HFFc6 (cell line): ENCODE measurements around the gene UNC45A. TPM values are rescaled to one million over a fixed set of nuclear protein-coding genes. Genes with fewer than 3 reads are reported as not detected.

Source experiments
- DNase-seq: peaks from one replicate; pipeline ENCODE4 v3.0.0-alpha.2; 2018
- H3K27ac Mint-ChIP-seq: 2 replicates; pipeline ENCODE4 v1.8.0; 2020; ENCODE audit warnings: mild to moderate bottlenecking, mixed read lengths
- H3K27me3 Mint-ChIP-seq: 2 replicates; pipeline ENCODE4 v1.8.0; 2021; ENCODE audit warnings: mild to moderate bottlenecking, moderate library complexity, mixed read lengths; ENCODE audit not compliant: insufficient read depth
- H3K36me3 Mint-ChIP-seq: 2 replicates; pipeline ENCODE4 v1.8.0; 2021; ENCODE audit warnings: low read depth, mixed read lengths
- H3K4me1 Mint-ChIP-seq: 2 replicates; pipeline ENCODE4 v1.8.0; 2020; ENCODE audit warnings: low read depth, mixed read lengths
- H3K4me3 Mint-ChIP-seq: 2 replicates; pipeline ENCODE4 v1.8.0; 2020; ENCODE audit warnings: mild to moderate bottlenecking, moderate library complexity, mixed read lengths
- H3K9me3 Mint-ChIP-seq: 2 replicates; pipeline ENCODE4 v1.8.0; 2020; ENCODE audit warnings: mild to moderate bottlenecking, mixed read lengths
- CTCF ChIP-seq: fragments of 200-600 bp; sonication (generic); IDR thresholded peaks from 2 replicates; pipeline ENCODE4 v1.5.0; 2021; ENCODE audit warnings: antibody characterized with exemption, mild to moderate bottlenecking
- total RNA-seq, 6 experiments: library from RNA; stranded (reverse); fragmentation: NEBNext Ultra II Directional; extraction: Animal tissue kit (Norgen Biotek cat#: 25700); gene quantifications; 2 replicates in 1 of 6; 3 replicates in 5 of 6; pipeline ENCODE4 v1.2.3, GENCODE V29; 2021

The UNC45A gene
- total RNA-seq, 6 experiments from 2014 or later = 65.3 to 77.5 (median 72.1) TPM

DNA sequence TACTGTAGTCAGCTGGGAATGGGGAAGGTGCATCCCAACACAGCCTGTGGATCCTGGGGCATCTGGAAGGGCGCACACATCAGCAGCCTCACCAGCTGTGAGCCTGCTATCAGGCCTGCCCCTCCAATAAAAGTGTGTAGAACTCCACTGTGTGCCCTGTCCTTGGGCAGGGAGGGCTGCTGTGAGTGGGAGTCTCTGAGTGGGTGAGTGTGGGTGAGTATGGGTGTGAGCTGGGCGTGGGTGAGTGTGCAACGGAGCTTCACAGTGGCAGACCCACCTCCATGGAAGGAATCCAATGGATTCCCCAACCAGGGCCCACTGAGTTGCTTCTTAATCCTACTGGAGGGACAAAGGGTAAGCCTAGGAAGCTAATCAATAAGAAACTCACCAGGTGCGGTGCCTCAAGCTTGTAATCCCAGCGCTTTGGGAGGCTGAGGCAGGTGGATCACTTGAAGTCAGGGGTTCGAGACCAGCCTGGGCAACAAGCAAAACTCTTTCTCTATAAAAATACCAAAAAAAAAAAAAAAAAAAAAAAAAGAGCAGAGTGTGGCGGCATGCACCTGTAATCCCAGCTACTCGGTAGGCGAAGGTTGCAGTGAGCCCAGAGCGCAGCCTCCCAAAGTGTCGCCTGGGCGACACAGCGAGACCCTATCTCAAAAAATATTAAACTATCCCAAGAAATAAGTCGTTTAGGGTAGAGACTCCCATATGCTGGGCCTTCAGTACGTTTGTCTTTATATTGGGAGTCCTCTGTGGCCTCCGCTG is 19.0 kb downstream of the UNC45A start:
- Mint-ChIP-seq H3K4me1 (peaks cover 26% of the 10 kb centered on the region), H3K9me3 (no peaks in the 10 kb centered on the region), H3K36me3 (peaks cover 22% of the 10 kb centered on the region), H3K4me3 (no peak overlapping the region), H3K27me3 (peaks cover 9% of the 10 kb centered on the region), H3K27ac (peak overlapping the region; percentile 96)
- no peak for DNase-seq
- TF ChIP-seq CTCF = no peak

DNA sequence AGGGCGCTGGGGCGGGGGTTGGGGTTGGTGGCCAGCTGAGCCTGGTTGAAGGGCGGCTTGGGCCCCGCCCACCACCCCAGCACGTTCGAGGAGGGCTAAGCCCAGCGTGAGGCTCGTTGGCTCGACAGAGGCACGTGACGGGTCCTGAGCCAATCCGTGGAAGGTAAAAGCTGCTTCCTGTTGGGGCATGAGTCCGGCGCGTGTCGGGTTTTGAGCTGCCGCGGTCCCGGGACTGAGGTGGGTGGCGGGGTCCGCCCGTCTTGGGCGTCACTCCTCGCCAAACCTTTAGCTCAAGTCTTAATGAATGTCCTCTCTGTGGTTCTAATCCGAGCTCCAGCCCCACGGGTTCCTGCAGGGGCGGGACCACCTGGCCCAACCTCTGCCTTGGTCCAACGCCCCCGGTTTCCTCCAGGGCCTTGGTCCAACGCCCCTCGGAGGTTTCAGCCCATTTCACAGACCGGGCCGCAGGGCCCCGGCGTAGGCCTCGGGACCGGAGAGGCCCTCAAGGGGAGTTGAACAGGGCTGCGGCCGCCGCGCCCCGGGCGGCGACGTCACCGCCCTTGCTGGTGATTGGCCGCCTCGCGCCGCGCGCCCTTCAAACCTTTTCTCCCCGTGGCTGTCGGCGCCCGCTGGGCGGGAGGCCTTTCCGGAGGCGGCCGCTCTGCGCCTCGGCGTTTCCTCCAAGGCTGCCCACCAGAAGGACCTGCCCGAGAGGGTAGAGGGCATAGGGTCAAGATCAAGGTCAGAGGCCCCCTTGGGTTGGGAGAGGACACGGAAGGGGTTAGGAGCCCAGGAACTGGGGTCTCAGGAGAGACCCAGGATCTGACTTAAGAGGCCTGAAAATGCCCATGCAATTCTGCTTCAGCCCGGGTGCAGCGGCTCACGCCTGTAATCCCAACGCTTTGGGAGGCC is 19.9 kb downstream of the UNC45A start, which contains the start of gene RCCD1:
TSS of gene RCCD1 (plus strand) at position 173 of the 912 bp plus-strand sequence. CDS start 1,851 bp downstream, outside the sequence.
- no peak for TF ChIP-seq CTCF
- Mint-ChIP-seq H3K9me3 (no peaks in the 10 kb centered on the region), H3K36me3 (peaks cover 24% of the 10 kb centered on the region), H3K4me1 (peaks cover 26% of the 10 kb centered on the region), H3K27ac (peak within 1 kb of the TSS; percentile 96), H3K27me3 (peaks cover 9% of the 10 kb centered on the region), H3K4me3 (peak within 1 kb of the TSS; percentile 90)
- DNase-seq = peak; percentile 90

DNA sequence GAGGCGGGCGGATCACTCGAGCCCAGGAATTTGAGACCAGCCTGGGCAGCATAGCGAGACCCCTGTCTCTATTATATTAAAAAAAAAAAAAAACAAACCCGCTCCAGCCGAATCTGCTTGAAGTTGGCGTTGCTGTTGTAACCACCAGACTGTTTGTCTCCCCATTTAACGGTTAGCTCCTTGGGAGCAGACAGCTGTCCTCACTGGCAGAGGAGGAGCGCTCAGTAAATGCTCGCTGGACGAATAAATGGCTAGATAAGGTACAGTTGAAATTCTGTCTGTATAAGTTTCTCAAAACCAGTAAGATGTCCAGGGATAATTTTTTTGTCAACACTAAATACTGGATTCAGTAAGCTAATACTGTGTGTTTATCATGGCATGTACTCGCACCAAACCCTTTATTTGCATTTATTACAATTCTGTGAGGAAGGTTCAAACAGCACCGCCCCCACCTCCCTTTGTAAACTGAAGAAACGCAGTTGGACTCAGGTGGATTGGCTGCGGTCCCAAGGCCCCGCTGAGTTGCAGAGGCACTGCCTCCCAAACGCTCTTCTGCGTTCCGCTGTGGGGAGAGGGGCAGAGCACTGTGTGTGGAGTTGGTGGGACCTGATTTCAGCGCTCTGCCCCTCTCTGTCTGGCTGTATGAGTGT is 20.7 kb downstream of the UNC45A start:
- Mint-ChIP-seq H3K27me3 (peaks cover 9% of the 10 kb centered on the region), H3K36me3 (peaks cover 24% of the 10 kb centered on the region), H3K27ac (peak overlapping the region; percentile 96), H3K4me1 (peaks cover 27% of the 10 kb centered on the region), H3K9me3 (no peaks in the 10 kb centered on the region), H3K4me3 (peak overlapping the region; percentile 90)
- DNase-seq = no peak
- no peak for TF ChIP-seq CTCF

DNA sequence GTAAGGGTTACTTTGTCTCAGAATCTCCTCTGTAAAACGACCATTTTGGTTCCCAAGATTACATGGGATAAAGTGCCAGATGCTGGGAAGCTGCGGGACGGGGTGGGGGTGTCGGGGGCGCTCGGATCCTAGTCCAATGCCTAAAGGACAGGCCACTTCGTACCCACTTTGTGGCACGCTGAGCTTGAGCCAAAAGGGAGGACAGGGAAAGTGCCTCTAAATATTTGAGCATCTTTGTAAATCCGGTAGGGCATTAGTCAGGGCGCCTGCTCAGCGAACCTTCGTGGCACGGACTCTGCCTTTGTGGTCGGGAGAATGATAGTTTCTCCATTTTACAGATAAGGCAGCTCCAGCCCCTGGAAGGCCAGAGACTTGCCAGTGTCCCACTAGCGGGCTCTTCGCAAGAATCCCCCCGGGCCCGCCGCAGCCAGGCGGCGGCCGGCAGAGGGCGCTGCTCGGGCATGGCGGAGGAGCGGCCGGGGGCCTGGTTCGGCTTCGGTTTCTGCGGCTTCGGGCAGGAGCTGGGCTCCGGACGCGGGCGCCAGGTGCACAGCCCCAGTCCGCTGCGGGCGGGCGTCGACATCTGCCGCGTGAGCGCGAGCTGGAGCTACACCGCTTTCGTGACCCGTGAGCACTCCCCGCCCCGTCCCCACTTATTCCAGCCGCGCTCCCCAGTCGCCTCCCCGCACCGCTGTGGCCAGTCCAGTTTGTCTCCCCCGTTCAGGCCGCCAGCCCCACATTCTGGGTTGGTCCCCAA is 21.4 kb downstream of the UNC45A start:
- peak overlapping the region; percentile 90 for H3K4me3 Mint-ChIP-seq
- no peaks in the 10 kb centered on the region for H3K9me3 Mint-ChIP-seq
- DNase-seq = peak; percentile 57
- H3K36me3 Mint-ChIP-seq = peaks cover 31% of the 10 kb centered on the region
- peaks cover 27% of the 10 kb centered on the region for H3K4me1 Mint-ChIP-seq
- H3K27me3 Mint-ChIP-seq = peaks cover 9% of the 10 kb centered on the region
- peak overlapping the region; percentile 96 for H3K27ac Mint-ChIP-seq
- TF ChIP-seq CTCF = peak; percentile 97
